DND-41 (cell line): ENCODE data around the gene NPEPL1.

Experiments used
- ATAC-seq: fragments of 200-7000 bp; cut with Tn5 transposase; 3 replicates; pipeline ENCODE4 v1.9.1; 2021; ENCODE audit warnings: low read depth; ENCODE audit not compliant: insufficient read depth
- DNase-seq: peaks from one replicate; pipeline ENCODE4 v3.0.0-alpha.2; 2020
- H2AFZ ChIP-seq: 2 replicates; pipeline ENCODE4 v1.6.0; 2012; ENCODE audit warnings: low read depth, low read length
- H3K27ac ChIP-seq: 2 replicates; pipeline ENCODE4 v1.5.1; 2012; ENCODE audit warnings: low read length, inconsistent platforms
- H3K27me3 ChIP-seq: fragments of 200-600 bp; sonication (generic); 2 replicates; pipeline ENCODE4 v1.6.0; 2012; ENCODE audit warnings: low read length, mild to moderate bottlenecking, inconsistent platforms; ENCODE audit not compliant: insufficient read depth, poor library complexity
- H3K36me3 ChIP-seq: 2 replicates; pipeline ENCODE4 v1.5.1; 2012; ENCODE audit warnings: low read length, inconsistent platforms; ENCODE audit not compliant: insufficient read depth
- H3K4me1 ChIP-seq: 2 replicates; pipeline ENCODE4 v1.5.1; 2012; ENCODE audit warnings: mild to moderate bottlenecking, low read length; ENCODE audit not compliant: insufficient read depth
- H3K4me2 ChIP-seq: 2 replicates; pipeline ENCODE4 v1.6.0; 2012; ENCODE audit warnings: mild to moderate bottlenecking, moderate library complexity, low read length, inconsistent platforms; ENCODE audit not compliant: insufficient read depth
- H3K4me3 ChIP-seq, 2 experiments: fragments of 200-600 bp in 1 of 2; shearing (Covaris generic) in 1 of 2; 2 replicates each; pipeline ENCODE4 v1.5.1; 2012 to 2016; ENCODE audit warnings: inconsistent platforms in 2 of 2, low read length in 2 of 2, mild to moderate bottlenecking in 2 of 2, low read depth in 1 of 2, moderate library complexity in 1 of 2
- H3K79me2 ChIP-seq: 2 replicates; pipeline ENCODE4 v1.6.0; 2012; ENCODE audit warnings: low read length, inconsistent platforms; ENCODE audit not compliant: insufficient read depth
- H3K9ac ChIP-seq: 2 replicates; pipeline ENCODE4 v1.6.0; 2012; ENCODE audit warnings: low read depth, mild to moderate bottlenecking, inconsistent platforms, low read length, moderate library complexity
- H3K9me3 ChIP-seq: 2 replicates; pipeline ENCODE4 v1.5.1; 2012; ENCODE audit warnings: low read length, moderate library complexity, mild to moderate bottlenecking, inconsistent platforms; ENCODE audit not compliant: insufficient read depth, severe bottlenecking
- H4K20me1 ChIP-seq: 2 replicates; pipeline ENCODE4 v1.6.0; 2012; ENCODE audit warnings: low read length; ENCODE audit not compliant: insufficient read depth
- CTCF ChIP-seq: IDR thresholded peaks from 2 replicates; pipeline ENCODE4 v1.5.1; 2012; ENCODE audit warnings: borderline replicate concordance, low read length, moderate library complexity, mild to moderate bottlenecking; ENCODE audit not compliant: poor library complexity, severe bottlenecking; ENCODE audit errors: extremely low read depth
- EZH2 ChIP-seq: IDR thresholded peaks from 3 replicates; pipeline ENCODE4 v1.6.1; 2012; ENCODE audit warnings: borderline replicate concordance, low read depth, mild to moderate bottlenecking, moderate library complexity, low read length, inconsistent platforms; ENCODE audit not compliant: severe bottlenecking

NPEPL1 gene

GRCh38 chr20:58702161-58702510 is 9.5 kb downstream of the NPEPL1 start:
- TF ChIP-seq EZH2 (no peak), CTCF (no peak)
- H4K20me1 ChIP-seq, result peaks cover 2% of the 10 kb centered on the region; the same call in 1 of the 2 replicates
- no peaks in the 10 kb centered on the region for H3K27me3 ChIP-seq
- H2AFZ ChIP-seq, result no peak overlapping the region
- no peaks in the 10 kb centered on the region for H3K79me2 ChIP-seq
- no peak overlapping the region for H3K9ac ChIP-seq
- peaks cover 84% of the 10 kb centered on the region for H3K36me3 ChIP-seq
- no peak overlapping the region for H3K4me2 ChIP-seq
- H3K4me1 ChIP-seq, result no peaks in the 10 kb centered on the region
- H3K27ac ChIP-seq, result no peak overlapping the region
- no peak for ATAC-seq
- H3K4me3 ChIP-seq, result no peak overlapping the region
- H3K9me3 ChIP-seq, result no peaks in the 10 kb centered on the region
- no peak for DNase-seq

GRCh38 chr20:58702859-58703648 is 10.5 kb downstream of the NPEPL1 start:
- H3K27me3 ChIP-seq, result no peaks in the 10 kb centered on the region
- 0 out of 2 replicates have a peak overlapping the region, but pooled peaks have one; percentile 0 for H3K27ac ChIP-seq
- H3K79me2 ChIP-seq, result no peaks in the 10 kb centered on the region
- H3K36me3 ChIP-seq, result peaks cover 75% of the 10 kb centered on the region
- 0 out of 2 replicates have a peak, but pooled peaks cover 2% of the 10 kb centered on the region for H4K20me1 ChIP-seq
- H3K9ac ChIP-seq, result no peak overlapping the region
- DNase-seq (no peak), ATAC-seq (no peak)
- no peak overlapping the region for H3K4me3 ChIP-seq
- no peak overlapping the region for H2AFZ ChIP-seq
- no peaks in the 10 kb centered on the region for H3K4me1 ChIP-seq
- TF ChIP-seq EZH2, result no peak
- peak; percentile 70 for TF ChIP-seq CTCF
- no peak overlapping the region for H3K4me2 ChIP-seq
- no peaks in the 10 kb centered on the region for H3K9me3 ChIP-seq

GRCh38 chr20:58703765-58704371 is 11.3 kb downstream of the NPEPL1 start:
- Histone ChIP-seq H3K4me3 (no peak overlapping the region), H2AFZ (no peak overlapping the region), H3K27ac (no peak overlapping the region), H3K9ac (no peak overlapping the region), H3K27me3 (no peaks in the 10 kb centered on the region), H3K79me2 (no peaks in the 10 kb centered on the region), H4K20me1 (0 out of 2 replicates have a peak, but pooled peaks cover 2% of the 10 kb centered on the region), H3K4me1 (no peaks in the 10 kb centered on the region), H3K36me3 (peaks cover 67% of the 10 kb centered on the region), H3K9me3 (no peaks in the 10 kb centered on the region), H3K4me2 (no peak overlapping the region)
- DNase-seq (no peak), ATAC-seq (no peak)
- TF ChIP-seq EZH2 (no peak), CTCF (no peak)
